Gastrocnemius medialis (tissue), 4 donors: ENCODE measurements around the gene PVRIG.
"Not testable (repeated sequence)": the region's sequence is repeated elsewhere in the genome, so short reads cannot be mapped to it uniquely, and the experiment has no call there.

Experiments
- POLR2A ChIP-seq, 2 donors: fragments of 450-650 bp; IDR thresholded peaks; one replicate each; pipeline ENCODE4 v1.6.1; 2017; ENCODE audit warnings: antibody characterized with exemption in 2 of 2, mild to moderate bottlenecking in 2 of 2, moderate library complexity in 2 of 2
- TF ChIP-seq, protein P1 (sequence below), 5 experiments: fragments of 450-650 bp in 3 of 5; fragments of 200-600 bp in 2 of 5; sonication (generic) in 2 of 5; IDR thresholded peaks in 4 of 5; conservative IDR thresholded peaks in 1 of 5; 1 replicate in 4 of 5; 2 replicates in 1 of 5; pipeline ENCODE4 v1.5.1; 2016 to 2019; ENCODE audit warnings: antibody characterized with exemption in 5 of 5, mild to moderate bottlenecking in 3 of 5, moderate library complexity in 3 of 5

- TF ChIP-seq, protein P1, sequence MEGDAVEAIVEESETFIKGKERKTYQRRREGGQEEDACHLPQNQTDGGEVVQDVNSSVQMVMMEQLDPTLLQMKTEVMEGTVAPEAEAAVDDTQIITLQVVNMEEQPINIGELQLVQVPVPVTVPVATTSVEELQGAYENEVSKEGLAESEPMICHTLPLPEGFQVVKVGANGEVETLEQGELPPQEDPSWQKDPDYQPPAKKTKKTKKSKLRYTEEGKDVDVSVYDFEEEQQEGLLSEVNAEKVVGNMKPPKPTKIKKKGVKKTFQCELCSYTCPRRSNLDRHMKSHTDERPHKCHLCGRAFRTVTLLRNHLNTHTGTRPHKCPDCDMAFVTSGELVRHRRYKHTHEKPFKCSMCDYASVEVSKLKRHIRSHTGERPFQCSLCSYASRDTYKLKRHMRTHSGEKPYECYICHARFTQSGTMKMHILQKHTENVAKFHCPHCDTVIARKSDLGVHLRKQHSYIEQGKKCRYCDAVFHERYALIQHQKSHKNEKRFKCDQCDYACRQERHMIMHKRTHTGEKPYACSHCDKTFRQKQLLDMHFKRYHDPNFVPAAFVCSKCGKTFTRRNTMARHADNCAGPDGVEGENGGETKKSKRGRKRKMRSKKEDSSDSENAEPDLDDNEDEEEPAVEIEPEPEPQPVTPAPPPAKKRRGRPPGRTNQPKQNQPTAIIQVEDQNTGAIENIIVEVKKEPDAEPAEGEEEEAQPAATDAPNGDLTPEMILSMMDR (IDR thresholded peaks at IDR 0.05 in 4 of 5, conservative IDR thresholded peaks at IDR 0.05 in 1 of 5), result not testable (repeated sequence)
- peak in 1 of 2 donors; percentile 72 for TF ChIP-seq POLR2A (IDR thresholded peaks at IDR 0.05)
Observed at GRCh38 chr7:100246121-100246864, 26.5 kb downstream of the PVRIG start.
